GM18861 (cell line): ENCODE measurements around the gene GTF2A2.
"Not testable (repeated sequence)": the region's sequence is repeated elsewhere in the genome, so short reads cannot be mapped to it uniquely, and the experiment has no call there.

ENCODE experiments used
- ATAC-seq: cut with Tn5 transposase; IDR thresholded peaks from one replicate; pipeline ENCODE4 v1.9.1; 2021; ENCODE audit not compliant: unreplicated experiment

Gene GTF2A2

DNA sequence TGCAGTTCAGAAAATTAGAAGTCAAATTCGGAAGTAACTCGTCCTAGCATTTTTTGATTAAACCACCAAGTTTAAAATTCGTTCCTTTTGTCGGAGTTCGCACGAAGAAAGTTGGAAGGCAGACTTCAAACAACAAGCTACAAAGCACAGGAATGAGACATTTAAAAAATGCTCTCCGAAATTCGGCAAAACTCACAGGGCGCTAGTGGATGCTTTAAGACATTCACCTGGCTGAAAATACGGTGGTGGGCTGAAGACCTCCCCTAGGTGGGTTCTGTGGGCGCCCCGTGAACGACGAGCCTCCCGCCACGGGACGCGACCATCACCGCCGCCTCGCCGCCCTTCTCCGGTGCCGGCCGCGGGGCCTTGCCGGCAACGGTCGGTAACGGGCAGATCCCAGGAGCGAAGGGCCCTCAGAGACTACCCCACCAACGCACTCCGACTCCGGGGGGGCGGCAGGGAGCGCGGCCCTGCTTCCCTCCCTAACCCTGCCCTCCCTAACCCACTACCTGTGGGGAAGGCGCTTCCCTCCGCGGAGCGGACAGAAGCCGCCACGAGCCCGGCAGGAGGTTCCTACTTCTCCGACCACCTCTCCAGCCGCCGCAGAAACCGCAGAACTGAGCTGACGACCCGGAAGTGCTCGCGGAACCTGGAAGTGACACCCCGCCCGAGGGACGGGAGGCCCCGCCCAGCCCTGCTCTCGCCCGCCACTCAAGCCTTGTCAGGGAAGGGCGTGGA lies at the start of gene GTF2A2:
Gene GTF2A2, minus strand, starts transcription at position 619 of the 738 bp plus-strand sequence. CDS start 5,238 bp downstream, outside the sequence.
- ATAC-seq: peak; percentile 96

- ATAC-seq: no peak
Measured at GRCh38 chr15:59703979-59704796, 46.9 kb upstream of the GTF2A2 start.

- no peak for ATAC-seq
Measured at GRCh38 chr15:59702351-59702750, 45.0 kb upstream of the GTF2A2 start.

DNA sequence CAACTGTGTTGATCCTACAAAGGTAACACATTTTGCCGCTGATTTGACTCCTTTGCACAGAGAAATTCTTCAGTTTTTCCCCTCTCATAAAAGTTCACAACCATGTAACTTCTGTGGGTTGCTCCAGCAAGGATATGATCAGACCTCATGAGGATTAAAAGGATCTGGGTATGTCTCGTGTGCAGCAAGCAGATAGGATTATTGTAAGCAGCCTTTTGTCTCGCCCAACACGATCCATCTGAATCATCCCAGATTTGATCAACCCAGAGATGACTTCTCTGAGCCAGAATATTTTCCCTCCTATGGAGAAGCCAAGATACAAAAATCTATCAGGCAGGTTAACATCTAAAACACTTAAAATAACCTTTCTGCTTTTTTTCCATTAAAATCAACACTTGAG lies 44.6 kb upstream of the GTF2A2 start:
- no peak for ATAC-seq

DNA sequence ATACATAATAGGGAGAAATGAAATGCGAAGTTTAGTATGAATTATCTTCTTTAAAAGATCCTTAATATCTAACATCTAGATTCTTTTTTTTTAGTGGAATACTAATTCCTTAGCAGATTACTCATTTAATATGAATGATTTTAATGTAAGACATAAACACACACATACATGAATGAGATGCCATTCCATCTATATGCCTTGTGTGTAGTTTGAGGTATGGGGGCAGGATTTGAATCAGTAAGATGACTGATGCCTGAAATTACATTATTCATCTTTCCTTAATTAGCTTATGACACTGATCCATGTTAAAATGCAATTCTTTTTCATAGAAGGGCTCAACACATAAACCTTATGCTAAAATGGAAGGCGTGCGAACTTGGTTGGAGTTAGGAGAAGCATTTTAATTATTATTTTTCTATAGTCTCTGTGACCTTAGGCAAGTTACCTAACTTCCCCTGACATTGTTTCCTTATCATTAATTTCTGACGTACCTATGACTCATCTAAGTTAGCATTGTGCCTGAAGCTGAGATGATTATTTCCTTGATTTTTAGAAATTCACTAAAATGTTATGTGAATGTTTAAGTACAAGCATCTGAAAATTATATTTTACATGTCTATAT lies 42.6 kb upstream of the GTF2A2 start:
- no peak for ATAC-seq

- not testable (repeated sequence) for ATAC-seq
Measured at GRCh38 chr15:59698065-59698464, 40.8 kb upstream of the GTF2A2 start.

- ATAC-seq: no peak
Measured at GRCh38 chr15:59696332-59696731, 39.0 kb upstream of the GTF2A2 start.

GRCh38 chr15:59694779-59695178 lies 37.5 kb upstream of the GTF2A2 start:
- ATAC-seq: no peak

DNA sequence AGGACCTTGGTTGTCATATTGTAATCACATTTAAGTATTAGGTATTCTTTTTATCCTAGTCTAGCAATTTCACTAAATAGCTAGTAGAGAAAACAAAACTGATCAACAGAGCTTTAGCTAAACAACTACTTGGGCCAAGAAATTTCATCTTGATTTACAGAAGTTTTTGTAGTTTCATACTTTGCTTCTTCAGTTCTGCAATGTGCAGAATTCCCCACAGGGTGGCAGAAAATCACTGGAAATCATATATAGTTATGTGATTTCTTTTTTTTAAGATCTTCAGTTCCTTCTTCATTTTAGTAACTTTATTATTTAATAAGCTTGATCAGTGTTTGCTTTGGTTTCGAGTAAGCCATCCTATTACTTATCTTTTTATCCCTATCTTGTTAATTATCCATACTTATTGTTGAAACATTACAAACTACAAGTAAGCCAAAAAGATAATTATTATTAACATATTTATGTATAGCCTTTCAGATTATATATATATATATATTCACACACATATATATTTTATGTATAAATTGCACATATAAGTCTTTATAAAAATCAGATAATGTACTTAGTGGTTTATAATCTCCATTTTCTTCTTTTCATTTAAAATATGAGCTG lies 34.0 kb upstream of the GTF2A2 start:
- no peak for ATAC-seq

GRCh38 chr15:59689626-59690236 lies 32.4 kb upstream of the GTF2A2 start:
- ATAC-seq: no peak

DNA sequence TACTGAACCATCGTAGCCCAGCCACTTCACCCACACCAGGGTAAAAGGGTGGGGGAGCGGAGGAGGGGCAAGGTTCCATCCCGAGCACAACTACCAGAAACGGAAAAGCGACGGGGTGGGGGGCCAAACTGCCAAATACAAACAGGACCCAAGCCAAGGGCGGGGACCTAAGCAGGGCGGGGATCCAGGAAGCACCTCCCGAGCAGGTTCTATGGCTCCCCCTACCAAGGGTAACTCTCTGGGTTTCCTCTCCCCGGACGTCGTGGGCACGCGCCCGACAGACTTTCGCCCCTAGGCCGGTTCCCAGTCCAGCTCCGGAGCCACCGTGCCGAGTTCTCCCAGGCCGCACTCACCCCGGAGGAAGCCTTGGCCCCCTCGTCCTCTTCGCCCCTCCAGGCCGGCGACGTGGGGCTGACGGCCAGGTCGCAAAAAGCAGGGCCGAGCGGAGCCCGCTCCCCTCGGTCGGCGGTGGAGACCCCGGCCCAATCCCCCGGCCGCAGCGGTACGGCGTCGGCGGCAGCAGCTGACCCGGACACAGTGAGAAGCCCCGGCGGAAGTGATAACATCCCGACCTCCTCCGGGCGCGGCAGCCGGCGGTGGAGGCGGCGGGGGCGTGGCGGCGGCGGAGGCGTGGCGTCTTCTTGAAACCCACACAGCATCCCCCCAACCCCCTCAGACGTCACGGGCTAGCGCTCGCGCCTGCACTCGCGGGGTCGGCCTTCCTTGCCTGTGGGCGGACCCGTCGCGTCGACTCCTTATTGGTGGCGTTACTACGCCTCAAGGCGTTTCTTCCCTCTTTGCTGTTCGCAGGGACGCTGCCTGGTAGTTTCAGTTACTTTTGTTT lies 31.7 kb upstream of the GTF2A2 start, which contains the start of gene BNIP2:
Gene BNIP2, minus strand, starts transcription at position 539 of the 844 bp plus-strand sequence. CDS start 6,863 bp downstream, outside the sequence.
- peak; percentile 50 for ATAC-seq

DNA sequence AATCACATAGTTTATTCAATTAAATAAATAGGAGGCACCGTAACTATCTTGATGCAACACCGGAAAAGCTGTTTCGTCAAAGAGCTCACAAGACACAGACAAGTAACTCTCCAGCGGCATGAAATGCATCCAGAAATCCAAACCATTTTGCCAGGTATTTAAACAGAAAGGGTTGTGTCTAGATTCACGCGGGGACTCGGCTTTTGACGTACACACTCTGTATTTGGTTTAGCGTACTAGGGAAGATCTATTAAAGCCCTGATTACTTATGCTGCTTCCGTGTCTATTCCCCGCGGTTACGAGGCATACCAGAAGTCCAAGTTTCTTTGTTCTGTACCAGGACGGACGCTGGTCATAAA lies 31.1 kb upstream of the GTF2A2 start:
- ATAC-seq: no peak

DNA sequence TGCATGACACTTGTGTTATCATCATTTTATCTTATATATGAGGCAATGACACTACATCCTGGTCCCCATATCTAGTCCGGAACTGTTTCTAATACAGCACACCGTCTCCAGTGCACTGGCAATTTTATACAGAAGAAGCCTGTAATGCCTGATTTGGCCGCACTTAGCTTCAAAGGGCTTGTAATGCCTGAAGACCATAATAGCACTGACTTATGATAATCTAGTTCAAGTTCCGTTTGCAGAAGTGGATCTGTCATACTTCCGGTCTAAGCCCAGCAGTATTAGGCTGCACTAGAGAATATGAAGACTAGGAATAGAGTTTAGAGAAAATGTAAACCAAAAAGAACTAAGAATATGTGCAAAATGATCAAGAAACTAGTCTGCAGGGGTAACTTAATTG lies 30.5 kb upstream of the GTF2A2 start:
- peak; percentile 32 for ATAC-seq

DNA sequence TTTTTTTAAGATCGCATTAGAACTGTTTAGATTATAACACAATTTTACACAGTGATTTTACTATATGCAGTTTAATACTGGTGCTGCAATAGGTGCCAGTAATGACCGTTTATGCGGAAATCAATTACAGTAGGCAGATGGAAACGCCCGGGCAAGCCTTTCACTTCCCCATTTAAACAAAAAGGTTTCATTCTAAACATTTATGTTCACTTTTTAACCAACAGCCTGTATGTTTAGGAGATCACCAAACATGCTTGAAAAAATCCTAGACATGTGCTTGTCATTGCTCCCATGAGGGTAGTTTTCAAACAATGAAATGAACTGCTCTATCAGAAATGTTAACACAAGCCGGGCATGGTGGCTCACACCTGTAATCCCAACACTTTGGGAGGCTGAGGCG lies 29.1 kb upstream of the GTF2A2 start:
- no peak for ATAC-seq

GRCh38 chr15:59685737-59686297 lies 28.5 kb upstream of the GTF2A2 start:
- ATAC-seq: no peak

GRCh38 chr15:59680870-59681269 lies 23.6 kb upstream of the GTF2A2 start:
- ATAC-seq: no peak

DNA sequence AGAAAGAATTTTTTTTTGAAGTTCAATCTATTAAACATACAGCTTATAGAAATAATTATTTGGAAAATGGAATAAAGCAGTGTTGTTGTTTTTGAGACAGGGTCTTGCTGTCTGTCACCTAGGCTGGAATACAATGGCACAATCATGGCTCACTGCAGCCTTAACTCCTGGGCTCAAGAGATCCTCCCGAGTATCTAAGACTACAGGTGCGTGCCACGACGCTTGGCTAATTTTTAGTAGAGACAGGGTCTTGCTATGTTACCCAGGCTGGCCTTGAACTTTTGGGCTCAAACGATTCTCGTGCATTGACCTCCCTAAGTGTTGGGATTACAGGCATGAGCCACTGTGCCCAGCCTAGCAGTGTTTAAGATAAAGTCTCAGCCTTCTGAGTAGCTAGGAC lies 23.0 kb upstream of the GTF2A2 start:
- ATAC-seq: no peak

DNA sequence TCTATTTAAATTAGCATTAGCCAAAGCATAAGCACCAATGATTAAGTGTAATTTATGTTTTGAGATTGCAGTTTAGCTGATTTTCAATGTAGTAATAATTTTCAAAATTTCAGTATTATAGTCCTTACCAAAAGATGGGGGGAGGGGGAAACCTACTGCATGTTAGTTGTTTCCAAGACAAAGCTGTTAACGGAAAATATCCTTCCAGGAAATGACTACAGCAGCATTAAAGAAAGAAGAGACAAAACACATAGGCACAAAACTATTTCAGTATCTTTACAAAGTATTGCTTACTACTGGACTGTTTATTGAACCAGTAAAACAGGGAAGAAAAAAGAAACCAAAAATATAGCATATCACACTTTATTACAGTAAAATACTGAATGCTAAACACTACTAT lies 21.3 kb upstream of the GTF2A2 start:
- no peak for ATAC-seq

DNA sequence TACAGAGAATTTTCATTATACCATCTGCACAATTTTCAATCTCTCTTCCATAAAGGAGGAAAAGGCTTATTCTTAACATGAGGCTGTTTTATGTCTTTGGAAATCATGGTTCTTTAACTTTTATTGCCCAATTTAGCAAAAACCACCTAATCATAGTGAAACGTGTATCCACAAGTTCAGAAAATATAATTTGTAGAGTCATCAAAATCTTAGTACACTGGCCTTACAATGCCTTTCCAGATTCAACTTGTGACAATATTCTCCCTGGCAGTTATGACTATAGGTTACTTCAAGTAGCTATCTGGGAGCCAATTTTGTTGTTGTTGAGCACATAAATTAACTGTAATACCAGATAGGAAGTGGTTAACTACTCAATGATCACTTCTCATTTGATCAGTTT lies 20.9 kb upstream of the GTF2A2 start:
- ATAC-seq: no peak

DNA sequence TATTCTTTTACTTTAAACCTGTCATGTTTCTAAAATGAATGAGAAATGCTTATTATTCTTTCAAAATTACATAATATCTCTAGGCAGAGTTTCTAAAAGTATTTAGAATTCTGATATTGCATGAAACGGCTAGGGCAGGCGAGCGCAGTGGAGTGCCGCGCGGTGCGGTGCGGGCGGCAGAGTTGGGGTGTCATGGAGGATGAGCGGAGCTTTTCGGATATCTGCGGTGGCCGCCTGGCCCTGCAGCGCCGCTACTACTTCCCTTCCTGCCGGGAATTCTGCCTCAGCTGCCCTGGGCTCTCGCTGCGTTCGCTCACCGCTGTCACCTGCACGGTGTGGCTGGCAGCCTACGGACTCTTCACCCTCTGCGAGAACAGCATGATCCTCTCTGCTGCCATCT lies 19.2 kb upstream of the GTF2A2 start:
- no peak for ATAC-seq
